Right hindlimb (tissue), 1 donor: Measurements from ENCODE around the gene APCDD1.
"Not testable (repeated sequence)": the region's sequence is repeated elsewhere in the genome, so short reads cannot be mapped to it uniquely, and the experiment has no call there.

Experiments
- DNase-seq: peaks from one replicate; pipeline ENCODE4 v3.0.0-alpha.2; 2018

Gene APCDD1

GRCh38 chr18:10463741-10464140 is 9.3 kb downstream of the APCDD1 start:
- no peak for DNase-seq

DNA sequence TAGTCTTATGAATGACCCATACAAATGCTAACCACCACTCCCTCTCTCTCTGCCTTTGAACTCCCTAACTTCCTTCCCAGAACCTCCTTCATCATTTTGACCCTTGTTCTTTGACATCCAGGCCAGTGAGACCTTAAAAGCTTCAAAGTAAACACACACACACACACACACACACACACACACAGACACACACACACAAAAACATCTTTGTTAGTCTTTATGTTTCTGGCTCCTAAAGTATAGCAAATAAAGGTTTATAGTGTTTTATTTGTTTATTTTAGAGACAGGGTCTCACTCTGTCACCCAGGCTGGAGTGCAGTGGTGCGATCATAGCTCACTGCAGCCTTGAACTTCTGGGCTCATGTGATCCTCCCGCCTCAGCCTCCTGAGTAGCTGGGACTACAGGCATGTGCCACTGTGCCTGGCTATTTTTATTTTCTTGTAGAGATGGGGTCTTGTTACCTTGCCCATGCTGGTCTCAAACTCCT is 9.8 kb downstream of the APCDD1 start:
- not testable (repeated sequence) for DNase-seq

DNA sequence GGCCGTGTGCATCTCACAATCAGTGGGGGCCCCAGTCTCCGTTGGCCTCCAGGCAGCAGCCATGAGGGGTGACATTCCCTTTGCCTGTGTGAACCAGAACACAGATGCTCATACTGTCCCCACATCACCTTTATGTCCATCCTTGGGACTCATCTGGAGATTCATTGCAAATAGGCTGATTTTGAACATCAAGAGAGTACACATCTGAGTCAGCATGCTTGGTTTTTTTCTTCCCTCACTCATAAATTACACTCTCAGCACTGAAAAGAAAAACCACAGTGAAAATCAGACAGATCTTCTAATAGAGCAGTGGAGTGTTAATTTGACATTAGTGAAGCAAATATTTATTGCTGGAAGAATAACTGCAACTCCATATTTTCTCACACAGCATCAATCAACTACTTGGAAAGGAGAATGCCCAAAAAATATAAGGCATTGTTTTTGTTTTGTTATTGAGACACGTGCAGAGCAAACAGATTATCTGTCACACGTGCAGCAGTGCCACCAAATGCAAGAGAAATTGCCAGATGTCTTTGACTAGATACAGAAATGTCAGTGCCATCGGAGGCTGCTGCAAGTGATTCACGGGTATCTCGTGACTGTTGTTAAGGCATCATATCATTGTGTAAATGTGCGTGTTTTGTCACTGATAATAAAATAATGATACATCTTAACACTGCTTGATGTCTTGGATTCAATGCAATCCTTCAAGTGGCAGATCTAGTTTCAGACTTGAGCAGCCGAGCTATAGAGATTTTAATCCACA is 10.9 kb downstream of the APCDD1 start:
- DNase-seq = no peak

DNA sequence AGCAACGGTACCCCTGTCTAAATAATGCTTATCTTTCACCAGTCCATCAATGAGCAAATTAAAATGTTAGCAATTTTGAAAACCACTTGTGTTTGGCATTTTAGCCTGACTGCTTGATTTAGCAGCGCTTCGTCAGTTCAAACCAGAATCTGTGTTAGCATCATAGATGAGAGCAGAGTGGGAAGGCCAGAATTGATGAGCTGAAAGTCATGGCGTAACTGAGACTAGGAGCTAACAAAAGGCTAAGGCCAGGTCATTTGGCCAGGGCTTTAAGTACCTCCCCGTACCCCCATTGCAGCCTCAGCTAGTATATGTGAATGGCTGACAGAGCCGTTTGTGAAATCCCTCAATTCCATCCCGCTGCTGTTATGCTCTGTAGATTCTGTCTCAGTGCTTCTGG is 16.0 kb downstream of the APCDD1 start:
- DNase-seq = no peak

DNA sequence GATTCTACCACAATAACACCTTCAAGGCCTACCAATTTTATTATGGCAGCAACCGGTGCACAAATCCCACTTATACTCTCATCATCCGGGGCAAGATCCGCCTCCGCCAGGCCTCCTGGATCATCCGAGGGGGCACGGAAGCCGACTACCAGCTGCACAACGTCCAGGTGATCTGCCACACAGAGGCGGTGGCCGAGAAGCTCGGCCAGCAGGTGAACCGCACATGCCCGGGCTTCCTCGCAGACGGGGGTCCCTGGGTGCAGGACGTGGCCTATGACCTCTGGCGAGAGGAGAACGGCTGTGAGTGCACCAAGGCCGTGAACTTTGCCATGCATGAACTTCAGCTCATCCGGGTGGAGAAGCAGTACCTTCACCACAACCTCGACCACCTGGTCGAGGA is 17.1 kb downstream of the APCDD1 start:
- DNase-seq = no peak

GRCh38 chr18:10473132-10473531 is 18.7 kb downstream of the APCDD1 start:
- no peak for DNase-seq

DNA sequence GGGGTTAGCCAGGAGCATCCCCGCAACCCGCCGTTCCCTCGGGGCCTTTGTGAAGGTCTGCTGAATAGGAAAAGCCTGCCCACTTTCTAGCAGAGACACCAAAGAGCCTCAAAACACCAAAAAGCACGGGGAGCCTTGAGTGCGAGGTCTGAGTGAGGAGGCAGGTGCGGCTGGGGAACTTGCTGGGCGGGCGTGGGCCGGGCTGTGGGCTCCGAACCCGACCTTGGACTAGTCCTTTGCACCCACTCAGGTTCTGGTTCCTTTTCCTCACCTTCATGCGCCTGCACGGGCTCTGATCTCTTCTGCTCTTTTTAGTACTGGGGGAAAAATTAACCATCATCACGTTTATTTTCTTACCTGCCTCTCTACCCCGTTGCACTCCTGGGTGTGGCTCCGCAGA is 19.9 kb downstream of the APCDD1 start:
- DNase-seq = no peak

DNA sequence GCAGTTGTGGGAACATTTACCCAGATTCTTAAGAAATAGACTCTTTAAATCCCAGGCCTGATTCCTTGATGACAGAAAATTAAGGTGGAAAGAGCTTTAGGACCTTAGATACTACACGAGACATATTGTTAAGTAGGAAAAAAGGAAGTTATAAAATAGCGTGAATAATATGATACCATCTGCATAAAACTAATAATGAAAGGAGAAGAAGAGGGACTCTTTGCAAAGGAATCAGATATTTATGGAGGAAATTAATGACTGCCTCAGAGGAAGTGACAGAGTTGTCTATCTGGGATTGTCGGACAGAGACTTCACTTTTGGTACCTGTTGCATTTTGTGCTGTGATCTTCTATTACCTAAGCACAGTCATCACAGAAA is 20.8 kb downstream of the APCDD1 start:
- no peak for DNase-seq

GRCh38 chr18:10475654-10476291 is 21.3 kb downstream of the APCDD1 start:
- DNase-seq = peak; percentile 41

GRCh38 chr18:10476338-10476791 is 21.9 kb downstream of the APCDD1 start:
- DNase-seq = no peak

DNA sequence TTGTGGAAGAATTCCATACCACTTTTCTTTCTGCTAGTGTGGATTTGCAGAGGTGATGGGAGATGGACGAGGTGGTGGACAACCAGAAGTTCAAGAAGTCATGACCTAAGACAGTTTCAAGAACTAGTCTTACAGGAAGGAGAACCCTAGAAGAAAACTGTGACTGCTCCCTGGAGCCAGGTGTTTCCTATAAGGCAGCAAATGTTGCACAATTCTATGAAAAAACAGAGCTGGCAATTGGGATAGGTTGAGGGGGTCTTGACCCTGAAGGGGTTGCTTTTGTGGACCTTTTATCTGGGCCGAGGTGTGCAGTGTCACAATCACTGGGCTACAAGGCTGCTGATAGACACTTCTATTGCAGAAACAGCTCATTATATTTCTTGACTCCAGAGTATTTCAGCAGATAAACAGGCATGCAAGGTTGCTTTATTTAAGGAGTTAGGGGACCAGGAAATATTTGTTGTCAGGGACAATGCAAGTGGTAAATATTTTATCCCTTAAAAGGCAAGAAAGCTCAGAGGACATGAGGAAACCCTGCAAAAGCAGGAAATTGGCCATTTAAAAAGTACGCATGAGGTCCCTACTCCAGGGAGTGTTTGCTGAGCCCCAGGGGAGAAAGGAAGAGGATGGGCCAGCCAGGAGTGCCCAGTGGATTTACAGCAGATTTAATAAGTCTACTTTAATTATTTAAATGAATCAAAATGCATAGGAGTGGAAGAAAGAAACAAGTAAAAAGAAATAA is 22.9 kb downstream of the APCDD1 start:
- no peak for DNase-seq

DNA sequence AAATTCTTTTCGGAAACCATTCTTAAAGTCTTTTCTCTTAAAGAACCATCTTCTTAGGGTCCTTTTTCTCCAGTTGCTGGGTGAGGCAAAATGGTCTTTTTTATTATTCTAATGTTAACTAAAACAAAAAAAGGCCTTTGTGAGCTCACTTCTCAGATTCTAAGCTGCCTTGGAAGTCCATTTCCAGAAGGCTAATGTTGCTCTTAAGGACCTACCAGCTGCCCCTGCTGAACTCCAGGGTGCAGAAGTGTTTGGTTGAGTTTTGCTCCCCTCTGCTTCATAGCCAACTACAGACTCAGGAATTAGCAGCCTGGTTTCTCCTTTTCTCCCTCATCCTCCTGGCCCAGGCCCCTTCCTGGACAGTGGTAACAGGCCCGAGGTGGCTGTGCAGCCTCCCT is 23.4 kb downstream of the APCDD1 start:
- DNase-seq = no peak

DNA sequence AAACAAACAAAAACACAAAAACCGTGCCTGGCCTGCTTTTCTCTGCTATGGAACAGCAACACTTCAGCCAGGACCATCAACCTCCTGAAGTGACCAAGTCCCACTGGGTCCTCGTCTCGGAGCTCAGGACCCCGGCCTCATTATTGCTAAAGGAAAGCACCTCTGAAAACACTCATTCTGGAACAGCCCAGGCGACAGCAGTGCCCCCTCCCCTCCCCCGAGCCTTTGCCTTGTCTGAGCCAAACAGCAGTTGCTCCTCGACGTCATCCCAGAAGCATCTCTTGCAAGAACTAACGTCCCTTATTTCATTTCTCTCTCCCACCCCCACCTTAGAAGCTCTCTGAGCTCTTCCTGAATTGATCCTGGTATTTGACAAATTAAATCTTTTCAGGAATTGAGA is 27.4 kb downstream of the APCDD1 start:
- no peak for DNase-seq

DNA sequence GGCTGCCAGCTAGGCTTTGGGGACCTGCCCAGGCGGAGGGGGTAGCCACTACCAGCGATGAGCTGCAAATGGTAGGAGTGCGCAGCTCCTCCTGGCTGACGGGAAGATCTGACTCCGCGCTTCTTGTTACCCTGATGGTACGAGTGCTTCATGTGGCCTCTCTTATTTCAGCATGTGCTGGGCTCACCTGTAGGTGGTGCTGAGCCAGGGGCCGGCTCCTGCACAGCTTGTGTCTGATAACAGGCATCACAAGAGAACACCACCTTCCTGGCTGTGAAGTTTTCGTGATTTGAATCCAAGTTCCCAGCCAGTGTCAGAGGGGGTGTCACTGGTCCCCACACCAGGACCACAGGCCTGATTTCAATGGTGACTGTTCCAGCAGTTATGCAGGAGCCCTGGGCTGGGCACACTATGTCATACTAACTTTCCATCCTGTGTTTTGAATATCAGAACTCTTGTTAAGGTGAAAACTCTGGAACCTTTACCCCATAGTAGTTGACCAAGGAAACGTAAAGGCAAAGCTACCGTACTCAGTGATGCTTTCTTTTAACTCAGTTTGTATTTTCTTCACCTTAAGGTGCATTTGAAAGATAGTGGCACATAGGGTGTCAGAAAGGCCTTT is 28.0 kb downstream of the APCDD1 start:
- DNase-seq = no peak

DNA sequence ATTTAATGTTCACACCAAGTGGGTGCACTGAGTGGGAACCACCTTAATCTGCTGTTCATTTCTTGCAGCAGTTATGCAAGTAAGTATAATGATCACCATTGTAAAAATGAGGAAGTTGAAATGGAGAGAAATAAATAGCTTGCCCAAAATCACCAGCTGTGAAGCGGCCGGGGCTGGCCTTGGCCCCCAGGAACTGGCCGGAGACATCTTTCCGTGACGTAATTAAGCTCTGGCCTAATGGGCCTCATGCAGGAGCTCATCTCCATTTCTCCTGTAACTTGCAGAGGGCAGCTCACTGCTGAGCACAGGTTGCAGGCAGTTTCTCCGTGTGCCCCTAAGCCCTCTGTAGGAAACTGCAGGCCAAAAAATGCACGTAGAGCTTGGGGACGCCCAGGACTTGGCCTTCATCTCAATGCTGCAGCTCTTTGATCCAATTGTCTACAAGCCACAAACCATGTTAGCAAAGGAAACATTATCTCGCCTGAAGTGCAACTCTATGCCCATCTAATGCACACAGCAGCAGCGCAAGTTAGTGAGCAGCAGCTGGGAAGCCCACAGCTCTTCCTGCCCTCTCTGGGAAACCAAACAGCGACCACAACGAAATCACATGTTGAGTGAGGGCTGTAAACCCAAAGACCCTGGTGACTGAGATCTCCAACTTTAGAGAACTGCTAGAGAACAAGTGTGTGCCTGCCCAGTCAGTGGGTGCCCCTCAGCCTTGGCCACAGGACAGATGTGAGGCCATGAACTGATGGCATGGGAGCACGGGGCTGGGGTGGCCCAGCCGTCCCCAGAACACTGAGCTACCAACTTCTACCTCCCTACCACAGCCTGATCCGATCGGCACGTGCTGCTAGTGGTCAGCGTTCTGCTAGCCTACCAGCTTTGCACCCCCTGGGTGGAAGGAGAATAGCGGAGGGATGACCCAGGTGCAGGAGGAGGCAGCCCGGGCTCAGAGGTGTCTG is 28.8 kb downstream of the APCDD1 start:
- no peak for DNase-seq

DNA sequence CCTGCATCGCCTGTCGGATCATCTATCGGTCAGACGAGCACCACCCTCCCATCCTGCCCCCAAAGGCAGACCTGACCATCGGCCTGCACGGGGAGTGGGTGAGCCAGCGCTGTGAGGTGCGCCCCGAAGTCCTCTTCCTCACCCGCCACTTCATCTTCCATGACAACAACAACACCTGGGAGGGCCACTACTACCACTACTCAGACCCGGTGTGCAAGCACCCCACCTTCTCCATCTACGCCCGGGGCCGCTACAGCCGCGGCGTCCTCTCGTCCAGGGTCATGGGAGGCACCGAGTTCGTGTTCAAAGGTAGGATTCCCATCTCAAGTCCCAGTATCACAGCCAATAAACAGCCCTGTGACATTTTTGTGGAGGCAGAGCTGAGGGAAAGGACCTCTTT is 31.0 kb downstream of the APCDD1 start:
- no peak for DNase-seq

- no peak for DNase-seq
Measured at GRCh38 chr18:10486362-10486761, 31.9 kb downstream of the APCDD1 start.

- no peak for DNase-seq
Measured at GRCh38 chr18:10487154-10487553, 32.7 kb downstream of the APCDD1 start.

DNA sequence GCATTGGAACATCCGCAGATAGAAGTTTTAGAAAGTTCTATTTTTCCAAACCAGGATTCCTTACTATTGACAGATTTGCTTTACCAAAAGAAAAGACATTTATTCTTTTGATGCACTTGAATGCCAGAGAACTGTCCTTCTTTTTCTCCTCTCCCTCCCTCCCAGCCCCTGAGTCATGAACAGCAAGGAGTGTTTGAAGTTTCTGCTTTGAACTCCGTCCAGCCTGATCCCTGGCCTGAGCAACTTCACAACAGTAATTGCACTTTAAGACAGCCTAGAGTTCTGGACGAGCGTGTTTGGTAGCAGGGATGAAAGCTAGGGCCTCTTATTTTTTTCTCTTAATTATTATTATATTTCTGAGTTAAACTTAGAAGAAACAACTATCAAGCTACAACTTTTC is 33.6 kb downstream of the APCDD1 start:
- DNase-seq = no peak

DNA sequence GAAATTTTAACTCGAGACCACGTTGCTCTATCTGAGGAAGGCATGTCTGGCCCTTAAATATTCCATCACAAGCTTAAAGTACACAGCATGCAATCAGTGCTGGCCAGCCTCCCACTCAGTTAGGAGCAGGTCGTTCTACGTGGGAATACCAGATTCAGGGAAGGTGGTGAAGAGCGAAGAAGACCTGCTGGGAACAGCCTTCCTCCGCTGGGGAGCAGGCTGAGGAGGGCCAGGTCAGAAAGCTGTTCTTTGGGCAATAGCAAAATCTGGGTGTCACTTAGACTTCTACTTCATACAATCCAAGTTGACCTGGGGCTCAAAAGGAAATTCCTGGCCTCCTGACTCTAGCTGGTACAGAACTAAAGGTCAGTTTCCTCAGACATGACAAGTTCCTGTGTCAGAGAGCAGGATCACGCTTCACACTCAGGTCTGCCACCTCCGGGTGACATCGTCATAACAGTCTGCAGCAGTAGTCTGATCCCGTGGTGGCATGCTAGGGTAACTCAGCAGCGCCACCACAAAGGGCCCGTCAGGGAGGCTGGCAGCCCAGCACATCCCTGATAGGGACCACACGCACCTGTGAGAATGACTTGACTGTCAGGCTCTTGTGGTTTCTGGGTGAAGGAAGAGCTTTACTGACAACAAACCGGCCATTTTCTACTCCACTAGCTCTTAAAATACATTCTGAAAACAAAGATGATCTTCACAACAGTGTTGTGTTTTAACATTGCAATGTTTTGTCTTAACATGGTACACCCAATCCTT is 36.1 kb downstream of the APCDD1 start:
- DNase-seq = no peak

DNA sequence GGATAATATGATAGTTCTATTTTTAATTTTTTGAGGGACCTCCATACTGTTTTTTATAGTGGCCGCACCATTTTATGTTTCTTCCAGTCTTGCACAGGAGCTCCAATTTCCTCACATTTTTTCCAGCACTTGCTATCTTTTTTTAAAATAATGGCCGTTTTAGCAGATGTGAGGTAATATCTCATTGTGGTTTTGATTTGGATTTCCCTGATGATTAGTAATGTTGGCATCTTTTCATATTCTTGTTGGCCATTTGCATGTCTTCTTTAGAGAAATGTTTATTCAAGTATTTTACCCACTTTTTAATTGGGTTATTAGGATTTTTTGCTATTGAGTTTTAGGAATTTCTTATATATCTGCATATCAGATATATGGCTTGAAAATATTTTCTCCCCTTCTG is 41.5 kb downstream of the APCDD1 start:
- DNase-seq = no peak
